BJ (cell line): ENCODE data around the gene LRRC4B. TPM values are rescaled to one million over a fixed set of nuclear protein-coding genes. Genes with fewer than 3 reads are reported as not detected.
A peak's percentile ranks its signal among the peaks of the same experiment; 100 is the strongest.

Source experiments
- CTCF ChIA-PET: fragments of 350-600 bp; formaldehyde crosslinking; extraction: SDS; loops from one replicate; lab custom pipeline; 2021; ENCODE audit warnings: antibody characterized with exemption, inconsistent platforms; lab: Yijun Ruan, JAX
- POLR2A ChIA-PET: fragments of 300-600 bp; sonication (Branson Sonifier 250); formaldehyde crosslinking; extraction: SDS; loops from one replicate; lab custom pipeline; 2021; ENCODE audit warnings: antibody characterized with exemption; lab: Charles Lee
- DNase-seq: peaks from one replicate; pipeline ENCODE4 v3.0.0-alpha.2; 2011; ENCODE audit warnings: low read depth
- H3K27me3 ChIP-seq: 2 replicates; pipeline ENCODE4 v1.6.0; 2011; ENCODE audit warnings: low read length; ENCODE audit not compliant: control insufficient read depth, insufficient read depth
- H3K36me3 ChIP-seq: 2 replicates; pipeline ENCODE4 v1.5.1; 2011; ENCODE audit warnings: low read length; ENCODE audit not compliant: control insufficient read depth, insufficient read depth
- H3K4me3 ChIP-seq: 2 replicates; pipeline ENCODE4 v1.5.1; 2011; ENCODE audit warnings: low read depth, mild to moderate bottlenecking, control low read depth, low read length
- polyA plus RNA-seq: library from polyadenylated mRNA; depleted of rRNA; stranded (reverse); fragments of >200 nt; gene quantifications from 2 replicates; pipeline ENCODE4 v1.2.3, GENCODE V29; 2011
- TF ChIP-seq, protein P1 (sequence below): IDR thresholded peaks from 2 replicates; pipeline ENCODE4 v1.5.1; 2011; ENCODE audit warnings: low read depth, mild to moderate bottlenecking, control low read depth, inconsistent platforms, low read length, moderate library complexity; ENCODE audit not compliant: insufficient read depth

LRRC4B gene
- polyA plus RNA-seq, 1 experiment: 0.06 TPM

GRCh38 chr19:50555450-50556281 is 12.6 kb downstream of the LRRC4B start:
- Histone ChIP-seq H3K27me3 (peaks cover 4% of the 10 kb centered on the region; the same call in 1 of the 2 replicates), H3K36me3 (no peaks in the 10 kb centered on the region), H3K4me3 (peak overlapping the region; percentile 39)
- TF ChIP-seq, protein P1, sequence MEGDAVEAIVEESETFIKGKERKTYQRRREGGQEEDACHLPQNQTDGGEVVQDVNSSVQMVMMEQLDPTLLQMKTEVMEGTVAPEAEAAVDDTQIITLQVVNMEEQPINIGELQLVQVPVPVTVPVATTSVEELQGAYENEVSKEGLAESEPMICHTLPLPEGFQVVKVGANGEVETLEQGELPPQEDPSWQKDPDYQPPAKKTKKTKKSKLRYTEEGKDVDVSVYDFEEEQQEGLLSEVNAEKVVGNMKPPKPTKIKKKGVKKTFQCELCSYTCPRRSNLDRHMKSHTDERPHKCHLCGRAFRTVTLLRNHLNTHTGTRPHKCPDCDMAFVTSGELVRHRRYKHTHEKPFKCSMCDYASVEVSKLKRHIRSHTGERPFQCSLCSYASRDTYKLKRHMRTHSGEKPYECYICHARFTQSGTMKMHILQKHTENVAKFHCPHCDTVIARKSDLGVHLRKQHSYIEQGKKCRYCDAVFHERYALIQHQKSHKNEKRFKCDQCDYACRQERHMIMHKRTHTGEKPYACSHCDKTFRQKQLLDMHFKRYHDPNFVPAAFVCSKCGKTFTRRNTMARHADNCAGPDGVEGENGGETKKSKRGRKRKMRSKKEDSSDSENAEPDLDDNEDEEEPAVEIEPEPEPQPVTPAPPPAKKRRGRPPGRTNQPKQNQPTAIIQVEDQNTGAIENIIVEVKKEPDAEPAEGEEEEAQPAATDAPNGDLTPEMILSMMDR: no peak
- ChIA-PET CTCF (interaction anchor here (0.6 to 4.3 kb wide), 32 partner anchors 8 to 228 kb away, joined by 3 to 37 read pairs (median 4); partner anchors contain the start of genes JOSD2 and POLD1), POLR2A (no interaction called here)
- no peak for DNase-seq

- POLR2A ChIA-PET: no interaction called here
- Histone ChIP-seq H3K4me3 (no peak overlapping the region), H3K36me3 (no peaks in the 10 kb centered on the region), H3K27me3 (peaks cover 4% of the 10 kb centered on the region; the same call in 1 of the 2 replicates)
- TF ChIP-seq, protein P1: no peak
- CTCF ChIA-PET: interaction anchor here (1.6 to 4.3 kb wide), 5 partner anchors 11 to 198 kb away, joined by 3 to 37 read pairs (median 12); no protein-coding TSS in a partner anchor
- DNase-seq: no peak
Observed at GRCh38 chr19:50555033-50555432, 13.2 kb downstream of the LRRC4B start.

DNA sequence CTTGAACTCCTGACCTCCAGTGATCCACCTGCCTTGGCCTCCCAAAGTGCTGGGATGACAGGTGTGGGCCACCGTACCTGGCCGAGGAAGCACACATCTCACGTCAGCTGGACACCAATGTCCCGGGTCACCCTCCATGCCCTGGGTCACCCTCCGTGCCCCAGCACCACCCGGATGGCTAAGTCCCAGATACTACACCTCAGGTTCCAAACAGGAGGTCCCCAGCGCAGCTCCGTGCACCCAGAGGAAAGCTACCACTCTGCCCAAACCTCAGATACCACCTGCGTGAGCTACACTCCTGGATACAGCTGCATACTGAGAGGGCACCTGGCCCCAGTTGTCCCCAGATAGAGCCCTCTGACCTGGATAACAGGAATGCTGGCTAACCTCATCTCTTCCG is 14.0 kb downstream of the LRRC4B start:
- POLR2A ChIA-PET: no interaction called here
- TF ChIP-seq, protein P1: no peak
- CTCF ChIA-PET: interaction anchor here (0.6 to 4.3 kb wide), 2 partner anchors 17 to 42 kb away, joined by 3 to 37 read pairs; no protein-coding TSS in a partner anchor
- Histone ChIP-seq H3K27me3 (peaks cover 4% of the 10 kb centered on the region; the same call in 1 of the 2 replicates), H3K36me3 (no peaks in the 10 kb centered on the region), H3K4me3 (no peak overlapping the region)
- DNase-seq: no peak

- Histone ChIP-seq H3K27me3 (peaks cover 4% of the 10 kb centered on the region; the same call in 1 of the 2 replicates), H3K4me3 (no peak overlapping the region), H3K36me3 (no peaks in the 10 kb centered on the region)
- ChIA-PET CTCF (no interaction called here), POLR2A (no interaction called here)
- no peak for DNase-seq
- TF ChIP-seq, protein P1: no peak
Observed at GRCh38 chr19:50553134-50553703, 15.0 kb downstream of the LRRC4B start.

DNA sequence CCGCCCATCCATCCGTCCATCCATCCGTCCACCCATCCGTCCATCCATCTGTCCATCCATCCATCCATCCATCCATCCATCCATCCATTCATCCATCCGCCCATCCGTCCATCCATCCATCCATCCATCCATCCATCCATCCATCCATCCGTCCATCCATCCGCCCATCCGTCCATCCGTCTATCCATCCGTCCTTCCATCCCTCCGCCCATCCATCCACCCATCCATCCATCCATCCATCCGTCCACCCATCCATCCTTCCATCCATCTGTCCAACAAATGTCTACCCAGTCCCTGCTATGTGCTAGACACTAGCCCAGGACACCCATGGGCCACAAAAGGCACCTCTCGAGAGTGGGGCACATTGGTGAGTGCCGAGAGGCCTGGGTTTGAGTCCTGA is 15.7 kb downstream of the LRRC4B start:
- ChIA-PET POLR2A (no interaction called here), CTCF (no interaction called here)
- peaks cover 4% of the 10 kb centered on the region; the same call in 1 of the 2 replicates for H3K27me3 ChIP-seq
- TF ChIP-seq, protein P1: no peak
- no peak for DNase-seq
- H3K36me3 ChIP-seq: no peaks in the 10 kb centered on the region
- no peak overlapping the region for H3K4me3 ChIP-seq
